ENCODE data around the gene TIAM2.
"Not testable (repeated sequence)": the region's sequence is repeated elsewhere in the genome, so short reads cannot be mapped to it uniquely, and the experiment has no call there.

Gene TIAM2

GRCh38 chr6:155173488-155173887 lies 178.4 kb downstream of the TIAM2 start:
- DNase-seq = no peak

GRCh38 chr6:155174576-155175211 lies 179.6 kb downstream of the TIAM2 start:
- DNase-seq = peak; percentile 34 to 61

DNA sequence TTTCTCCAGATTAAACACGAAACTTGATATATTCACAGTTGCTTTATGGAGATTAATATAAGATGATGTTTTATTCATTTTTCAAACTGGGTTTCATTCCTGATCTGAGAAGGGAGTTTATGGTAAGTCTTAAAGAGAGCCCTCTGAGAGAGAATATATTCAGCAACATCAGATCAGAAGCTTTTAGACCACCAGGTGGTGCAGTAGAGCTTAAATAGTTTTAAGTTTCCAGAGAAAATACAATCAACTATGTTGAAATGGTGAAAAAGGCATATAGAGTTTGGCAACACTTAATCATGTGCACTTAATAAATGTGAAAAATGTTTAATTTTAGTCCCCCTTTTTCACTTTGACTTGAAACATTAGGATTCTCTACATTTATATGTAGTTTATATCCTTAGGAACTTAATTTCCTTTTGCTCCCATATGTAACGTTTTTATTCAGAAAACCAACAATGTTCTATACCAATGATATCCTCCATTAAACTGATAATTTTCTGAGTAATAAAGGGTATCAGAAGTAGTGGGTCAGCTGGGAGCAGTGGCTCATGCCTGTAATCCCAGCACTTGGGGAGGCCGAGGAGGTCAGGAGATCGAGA lies 182.3 kb downstream of the TIAM2 start:
- no peak for DNase-seq

- no peak for DNase-seq
These were observed 186.4 kb downstream of the TIAM2 start for GRCh38 chr6:155181498-155181897.

DNA sequence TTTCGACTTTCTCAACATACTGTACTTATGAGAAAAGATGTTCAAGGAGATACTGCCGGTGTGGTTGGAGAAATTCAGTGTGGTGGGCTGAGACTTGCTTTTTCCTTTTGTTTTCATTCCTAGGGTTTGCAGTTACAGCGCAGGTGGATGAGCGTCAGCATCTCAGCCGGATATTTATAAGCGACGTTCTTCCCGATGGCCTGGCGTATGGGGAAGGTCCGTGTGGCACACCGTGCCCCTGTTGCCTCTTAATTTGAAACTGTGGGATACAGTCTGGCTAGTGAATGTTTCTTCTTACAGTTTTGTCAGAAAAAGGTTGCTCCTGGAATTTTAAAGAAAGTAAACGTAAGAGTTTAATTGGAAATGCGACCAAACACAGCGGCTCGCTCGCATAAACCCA lies 187.0 kb downstream of the TIAM2 start:
- no peak for DNase-seq

DNA sequence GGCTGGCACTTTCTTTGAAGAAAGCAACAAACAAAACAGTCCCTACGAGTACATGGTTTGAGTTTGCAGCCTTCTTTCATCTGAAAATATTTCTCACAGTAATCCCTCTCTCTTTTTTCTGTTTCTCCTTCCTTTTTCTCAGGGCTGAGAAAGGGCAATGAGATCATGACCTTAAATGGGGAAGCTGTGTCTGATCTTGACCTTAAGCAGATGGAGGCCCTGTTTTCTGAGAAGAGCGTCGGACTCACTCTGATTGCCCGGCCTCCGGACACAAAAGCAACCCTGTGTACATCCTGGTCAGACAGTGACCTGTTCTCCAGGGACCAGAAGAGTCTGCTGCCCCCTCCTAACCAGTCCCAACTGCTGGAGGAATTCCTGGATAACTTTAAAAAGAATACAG lies 188.0 kb downstream of the TIAM2 start:
- no peak for DNase-seq

DNA sequence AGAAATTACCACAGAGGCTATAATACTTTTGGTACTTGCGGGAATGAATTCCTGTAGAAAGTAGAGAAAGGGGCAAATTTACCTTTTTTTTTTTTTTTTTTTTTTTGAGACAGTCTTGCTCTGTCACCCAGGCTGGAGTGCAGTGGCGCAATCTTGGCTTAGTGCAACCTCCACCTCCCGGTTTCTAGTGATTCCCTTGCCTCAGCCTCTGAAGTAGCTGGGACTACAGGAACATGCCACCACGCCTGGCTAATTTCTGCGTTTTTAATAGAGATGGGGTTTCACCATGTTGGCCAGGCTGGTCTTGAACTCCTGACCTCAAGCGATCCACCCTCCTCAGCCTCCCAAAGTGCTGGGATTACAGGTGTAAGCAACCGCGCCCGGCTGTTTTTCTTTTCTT lies 189.9 kb downstream of the TIAM2 start:
- DNase-seq = not testable (repeated sequence)

DNA sequence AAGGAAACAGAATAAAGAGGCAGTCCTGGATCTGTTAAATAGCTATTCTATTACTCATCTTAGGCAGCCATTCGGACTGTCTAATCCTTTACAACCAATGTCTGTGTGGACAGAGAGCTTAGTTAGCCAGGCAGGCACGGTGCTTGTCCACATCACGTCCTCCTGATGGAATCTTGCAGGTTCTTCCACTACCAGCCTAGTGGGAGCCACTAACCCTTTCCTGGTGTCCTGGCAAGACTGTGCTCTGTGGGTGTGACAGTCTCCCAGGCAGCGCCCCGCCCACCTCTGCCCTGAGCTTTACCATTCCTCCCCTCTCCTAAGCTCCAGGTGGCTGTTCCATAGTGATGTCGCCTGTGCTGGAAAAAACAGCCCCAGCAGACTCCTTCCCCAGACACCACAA lies 190.4 kb downstream of the TIAM2 start:
- peak in 1 of 2 experiments; percentile 24 for DNase-seq

DNA sequence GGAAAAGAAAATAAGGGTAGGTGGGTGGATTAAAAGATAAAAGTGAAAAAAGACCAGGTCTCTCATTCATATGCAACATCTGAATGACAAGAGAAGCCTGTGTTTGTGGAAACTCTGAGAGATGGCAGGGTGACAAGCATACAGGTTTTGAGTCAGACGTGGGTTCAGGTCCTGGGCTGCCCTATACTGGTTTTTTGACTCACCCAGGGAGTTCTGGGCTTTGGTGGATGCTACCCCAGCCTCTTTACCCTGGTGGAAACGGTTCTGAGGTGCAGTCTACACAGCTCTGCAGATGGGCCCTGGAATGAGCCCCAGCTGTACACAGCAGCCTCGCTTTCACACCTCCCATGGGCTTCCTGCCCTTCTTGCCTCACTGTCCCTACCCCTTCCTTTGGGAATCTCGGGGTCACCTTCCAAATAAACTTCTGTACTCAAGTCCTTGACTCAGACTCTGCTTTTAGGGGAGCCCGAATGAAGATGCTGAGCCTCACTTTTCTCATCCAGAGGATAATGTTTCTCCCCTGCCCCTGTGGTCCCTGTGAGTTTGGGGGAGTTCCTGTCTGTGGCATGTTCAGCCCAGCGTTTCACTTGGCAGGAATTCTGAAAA lies 191.0 kb downstream of the TIAM2 start:
- DNase-seq = peak; percentile 46 to 74

- DNase-seq = no peak
These were observed 192.0 kb downstream of the TIAM2 start for GRCh38 chr6:155187106-155187505.

DNA sequence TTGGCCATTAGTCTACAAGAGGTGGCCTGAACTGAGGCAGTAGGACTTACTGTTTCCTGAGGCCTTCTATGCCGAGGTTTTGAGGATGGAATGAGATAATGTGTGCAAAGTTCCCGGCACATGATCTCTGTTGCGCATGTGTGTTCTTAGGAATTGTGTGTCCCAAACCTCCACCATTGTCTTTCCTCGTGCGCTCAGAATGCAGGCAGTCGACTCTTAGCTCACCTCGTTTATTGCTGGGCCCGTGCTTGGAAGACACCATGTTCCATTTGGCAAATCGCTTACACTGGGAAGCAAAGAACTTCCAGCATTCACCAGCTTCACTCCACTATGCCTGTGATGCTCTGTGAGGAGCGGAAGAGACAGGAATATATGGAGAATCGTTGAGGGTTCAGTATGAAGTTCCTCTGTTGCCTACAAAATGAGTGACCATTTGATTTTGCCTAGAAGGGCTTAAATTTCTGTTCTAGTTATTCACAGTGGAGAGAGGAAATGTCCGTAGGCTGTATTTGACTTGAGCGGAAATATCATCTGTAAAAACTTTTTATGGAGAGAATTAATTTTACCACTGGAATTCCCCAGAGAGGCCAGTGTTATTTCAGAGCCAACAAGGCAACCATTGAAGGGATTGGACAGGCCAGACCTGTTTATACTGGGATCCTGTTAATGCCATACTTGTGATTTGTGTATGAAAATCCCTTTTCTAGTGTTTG lies 193.0 kb downstream of the TIAM2 start:
- no peak for DNase-seq

DNA sequence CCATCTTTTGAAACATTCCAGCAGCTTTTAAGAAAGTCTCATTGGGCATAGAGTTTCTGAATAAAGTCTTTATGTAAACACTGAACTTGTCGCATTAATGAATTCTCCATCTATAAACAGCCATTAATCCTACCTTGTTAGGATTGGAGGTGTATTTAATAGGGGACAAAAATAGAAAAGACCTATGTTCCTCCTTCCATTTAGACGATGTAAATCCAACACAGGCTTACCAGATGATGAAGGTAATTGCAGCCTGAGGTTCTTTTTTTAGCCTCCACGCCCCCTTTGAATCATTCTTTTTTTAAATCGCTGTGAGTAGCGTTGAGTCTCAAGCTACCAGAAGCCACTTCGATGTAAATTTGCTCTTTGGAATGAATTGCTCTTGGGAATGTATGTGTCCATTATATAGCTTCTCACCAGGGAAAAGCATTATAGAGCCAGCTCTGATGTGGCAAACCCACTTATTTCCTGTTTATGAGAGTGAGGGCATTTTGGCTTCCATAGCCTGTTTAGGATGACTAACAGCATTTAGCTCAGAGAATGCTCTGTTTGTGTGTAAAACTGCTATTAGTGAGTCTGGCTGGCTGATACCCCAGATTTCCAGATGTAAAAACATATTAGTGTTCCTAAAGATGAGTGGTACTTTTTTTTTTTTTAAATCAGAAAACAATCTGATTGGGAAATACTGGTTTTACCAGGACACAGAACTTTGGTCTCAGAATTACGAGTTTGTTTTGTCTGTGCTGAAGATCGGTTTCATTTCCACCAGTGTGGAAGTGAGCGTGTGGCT lies 193.8 kb downstream of the TIAM2 start:
- DNase-seq = no peak

DNA sequence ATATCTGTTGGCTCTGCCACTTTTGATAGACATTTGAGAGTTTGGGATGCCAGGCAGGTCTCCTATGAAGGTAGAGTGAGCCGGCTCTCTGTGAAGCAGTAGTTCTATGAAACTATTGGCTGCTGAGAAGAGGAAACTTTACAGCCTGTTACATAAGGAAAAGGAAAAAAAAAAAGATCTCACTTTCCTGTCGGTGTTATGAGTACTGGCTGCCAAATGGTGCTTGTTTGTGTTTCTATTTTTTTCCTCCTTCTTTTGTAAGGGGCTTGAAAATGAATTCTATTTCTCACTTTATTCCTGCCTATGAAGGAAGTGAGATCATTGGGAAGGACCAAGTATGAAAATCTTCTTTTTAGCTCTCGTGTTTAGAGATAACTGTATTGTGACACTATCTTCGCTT lies 195.6 kb downstream of the TIAM2 start:
- no peak for DNase-seq

- no peak for DNase-seq
These were observed 198.4 kb downstream of the TIAM2 start for GRCh38 chr6:155193526-155193925.

- DNase-seq = no peak
These were observed 199.3 kb downstream of the TIAM2 start for GRCh38 chr6:155194399-155194798.

DNA sequence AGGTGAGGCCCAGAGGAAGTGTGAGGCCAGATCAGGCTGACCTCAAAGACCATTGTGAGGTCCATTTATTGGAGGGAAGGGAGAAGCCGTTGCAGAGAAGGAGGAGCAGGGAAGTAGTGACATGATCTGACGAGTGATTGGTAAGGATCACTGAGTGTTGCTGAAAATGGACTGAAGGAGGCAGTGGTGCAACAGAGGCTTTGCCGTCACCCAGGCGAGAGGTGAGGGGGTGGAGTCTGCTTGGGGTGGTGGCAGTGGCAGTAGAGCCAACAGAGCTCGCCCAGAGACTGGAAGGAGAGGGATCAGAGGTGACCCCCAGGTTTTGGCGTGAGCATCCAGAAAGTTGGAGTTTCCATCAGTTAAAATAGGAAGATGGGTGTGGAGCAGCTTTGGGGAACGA lies 200.8 kb downstream of the TIAM2 start:
- DNase-seq = no peak

DNA sequence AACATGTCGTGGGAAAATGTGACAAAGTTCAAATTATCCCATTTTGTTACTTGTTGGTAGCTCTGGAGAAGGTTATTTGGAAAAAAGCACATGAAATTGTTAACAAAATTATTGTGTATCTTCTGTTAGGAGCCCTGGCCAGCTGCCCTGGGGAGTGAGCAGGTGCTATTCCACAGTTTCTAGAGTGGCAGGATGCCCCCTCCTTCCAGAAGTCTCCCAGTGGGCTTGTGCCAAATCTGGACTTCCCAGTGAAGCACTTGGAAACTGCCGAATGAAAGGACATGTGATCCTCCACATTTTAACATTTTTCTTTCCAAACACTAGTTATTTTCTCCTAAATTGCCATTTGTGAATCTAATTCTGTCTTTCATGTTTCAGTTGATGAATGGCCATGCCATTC lies 201.8 kb downstream of the TIAM2 start:
- DNase-seq = no peak

DNA sequence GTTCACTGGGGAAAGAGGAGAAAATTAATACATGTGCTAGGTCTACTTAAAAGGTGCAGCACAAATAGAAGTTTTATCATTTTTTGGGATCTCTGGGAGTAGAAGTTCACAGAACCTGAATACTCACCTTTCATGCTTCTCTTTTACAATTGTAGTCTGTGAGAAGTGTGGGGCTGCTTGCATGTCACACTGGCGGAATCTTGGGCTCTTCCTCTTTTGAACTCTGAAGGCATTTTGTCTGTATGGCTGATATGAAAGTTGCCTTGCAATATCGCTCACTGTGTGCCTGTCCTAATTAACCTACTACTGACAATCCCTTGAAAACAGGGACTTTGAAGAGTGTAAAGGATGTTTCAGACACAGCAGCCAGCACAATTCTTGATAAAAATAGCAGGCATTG lies 202.8 kb downstream of the TIAM2 start:
- no peak for DNase-seq

GRCh38 chr6:155200012-155200411 lies 204.9 kb downstream of the TIAM2 start:
- no peak for DNase-seq

GRCh38 chr6:155201461-155202226 lies 206.5 kb downstream of the TIAM2 start:
- DNase-seq = no peak

- no peak for DNase-seq
These were observed 212.1 kb downstream of the TIAM2 start for GRCh38 chr6:155207223-155207622.

DNA sequence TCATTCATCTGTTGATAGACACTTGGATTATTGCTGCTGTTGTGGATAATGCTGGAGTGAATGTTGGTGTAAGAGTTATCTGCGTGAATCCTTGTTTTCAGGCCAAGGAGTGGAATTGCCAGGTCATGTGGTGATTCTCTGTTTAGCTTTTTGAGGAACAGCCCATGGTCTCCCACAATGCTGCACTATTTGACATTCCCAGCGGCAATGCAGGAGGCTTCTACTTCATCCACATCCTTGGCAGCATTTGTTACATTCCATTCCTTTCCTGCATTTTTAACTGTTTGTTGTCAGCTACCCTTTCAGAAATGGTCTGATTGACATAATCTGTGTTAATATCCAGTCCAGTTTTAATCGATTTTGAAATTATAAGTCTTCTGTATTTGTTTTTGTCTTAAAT lies 217.0 kb downstream of the TIAM2 start:
- no peak for DNase-seq

Measured in stimulated activated CD4-positive, alpha-beta T cell treated with anti-CD3 and anti-CD28 coated beads, Interleukin-4, amount 100 ng/mL, for 4 hours (primary cell).